ENCODE data around the gene OMP.

Gene OMP

GRCh38 chr11:77100166-77101042, 2.2 kb upstream of the OMP start:
- in situ Hi-C loops (cut with MboI; ENCODE audit: low sequenced_read_pairs) = no loop called here

GRCh38 chr11:77101043-77101537, 1.6 kb upstream of the OMP start:
- in situ Hi-C loops (cut with MboI; ENCODE audit: low sequenced_read_pairs) = no loop called here

- in situ Hi-C loops (cut with MboI; ENCODE audit: low sequenced_read_pairs) = no loop called here
These were observed 679 bp downstream of the OMP start for GRCh38 chr11:77103319-77103718.

GRCh38 chr11:77104727-77105126, 2.1 kb downstream of the OMP start:
- in situ Hi-C loops (cut with MboI; ENCODE audit: low sequenced_read_pairs) = no loop called here

- in situ Hi-C loops (cut with MboI; ENCODE audit: low sequenced_read_pairs) = no loop called here
These were observed 3.7 kb downstream of the OMP start for GRCh38 chr11:77106321-77106720.

- in situ Hi-C loops (cut with MboI; ENCODE audit: low sequenced_read_pairs) = no loop called here
These were observed 4.1 kb downstream of the OMP start for GRCh38 chr11:77106759-77107158.

- in situ Hi-C loops (cut with MboI; ENCODE audit: low sequenced_read_pairs) = no loop called here
These were observed 5.3 kb downstream of the OMP start for GRCh38 chr11:77107950-77108349.

GRCh38 chr11:77108436-77108835, 5.8 kb downstream of the OMP start:
- in situ Hi-C loops (cut with MboI; ENCODE audit: low sequenced_read_pairs) = no loop called here

GRCh38 chr11:77109236-77110019, 6.8 kb downstream of the OMP start:
- in situ Hi-C loops (cut with MboI; ENCODE audit: low sequenced_read_pairs) = no loop called here

GRCh38 chr11:77110836-77111235, 8.2 kb downstream of the OMP start:
- in situ Hi-C loops (cut with MboI; ENCODE audit: low sequenced_read_pairs) = no loop called here

GRCh38 chr11:77111277-77111676, 8.6 kb downstream of the OMP start:
- in situ Hi-C loops (cut with MboI; ENCODE audit: low sequenced_read_pairs) = no loop called here

GRCh38 chr11:77111946-77112345, 9.3 kb downstream of the OMP start:
- in situ Hi-C loops (cut with MboI; ENCODE audit: low sequenced_read_pairs) = no loop called here

- in situ Hi-C loops (cut with MboI; ENCODE audit: low sequenced_read_pairs) = no loop called here
These were observed 10.2 kb downstream of the OMP start for GRCh38 chr11:77112641-77113381.

GRCh38 chr11:77113382-77114088, 10.9 kb downstream of the OMP start:
- in situ Hi-C loops (cut with MboI; ENCODE audit: low sequenced_read_pairs) = no loop called here

GRCh38 chr11:77114089-77114463, 11.4 kb downstream of the OMP start:
- in situ Hi-C loops (cut with MboI; ENCODE audit: low sequenced_read_pairs) = no loop called here

GRCh38 chr11:77115181-77115611, 12.6 kb downstream of the OMP start:
- in situ Hi-C loops (cut with MboI; ENCODE audit: low sequenced_read_pairs) = no loop called here

GRCh38 chr11:77115956-77116355, 13.3 kb downstream of the OMP start:
- in situ Hi-C loops (cut with MboI; ENCODE audit: low sequenced_read_pairs) = no loop called here

- in situ Hi-C loops (cut with MboI; ENCODE audit: low sequenced_read_pairs) = no loop called here
These were observed 14.9 kb downstream of the OMP start for GRCh38 chr11:77117492-77117891.

GRCh38 chr11:77118086-77118485, 15.4 kb downstream of the OMP start:
- in situ Hi-C loops (cut with MboI; ENCODE audit: low sequenced_read_pairs) = no loop called here

- in situ Hi-C loops (cut with MboI; ENCODE audit: low sequenced_read_pairs) = no loop called here
These were observed 16.3 kb downstream of the OMP start for GRCh38 chr11:77118971-77119370.

- in situ Hi-C loops (cut with MboI; ENCODE audit: low sequenced_read_pairs) = no loop called here
These were observed 16.9 kb downstream of the OMP start for GRCh38 chr11:77119531-77119936.
